GM19395 (cell line): ENCODE measurements around the gene LGALS7.
A peak's percentile ranks its signal among the peaks of the same experiment; 100 is the strongest.
"Not testable (repeated sequence)": the region's sequence is repeated elsewhere in the genome, so short reads cannot be mapped to it uniquely, and the experiment has no call there.

ENCODE experiments used
- ATAC-seq: cut with Tn5 transposase; IDR thresholded peaks from one replicate; pipeline ENCODE4 v1.9.1; 2021; ENCODE audit warnings: mild to moderate bottlenecking, moderate library complexity; ENCODE audit not compliant: unreplicated experiment

LGALS7 gene

DNA sequence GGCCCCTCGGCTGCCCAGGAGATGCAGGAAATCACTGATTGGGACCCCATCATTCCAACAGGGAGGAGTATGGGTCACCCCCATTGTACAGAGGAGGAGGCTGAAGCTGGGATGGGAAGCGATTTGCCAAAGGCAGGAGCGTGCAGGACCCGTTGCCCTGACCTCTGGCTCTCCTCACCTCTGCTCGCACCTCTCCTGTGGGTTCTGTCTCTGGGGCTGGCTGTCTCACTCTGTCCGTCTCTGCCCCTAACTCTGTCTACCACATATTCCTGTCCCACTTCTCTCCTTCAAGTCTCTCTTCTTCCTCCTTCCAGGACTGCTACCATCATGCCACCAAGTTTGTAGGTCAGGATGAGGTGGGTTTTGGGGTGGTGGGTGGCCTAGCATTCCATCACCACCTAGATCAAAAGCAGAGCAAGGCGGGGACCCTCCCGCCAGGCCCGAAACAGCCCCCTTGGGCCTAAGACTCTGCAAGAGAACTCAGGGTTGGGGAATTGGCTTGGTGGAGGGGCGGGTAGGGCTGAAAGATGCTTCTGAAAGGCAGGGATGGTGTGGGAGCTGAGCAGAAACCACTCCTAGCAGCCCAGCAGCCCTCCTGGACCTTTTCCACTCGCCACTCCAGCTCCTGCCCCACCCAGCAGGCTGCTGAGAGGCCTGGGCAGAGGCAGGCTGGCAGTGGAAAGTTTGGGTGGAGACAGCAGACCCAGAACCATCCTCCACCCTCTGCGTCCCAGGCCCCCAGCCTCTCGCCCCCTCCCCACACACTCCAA, 1.0 kb upstream of the LGALS7 start:
- ATAC-seq: no peak

- ATAC-seq: not testable (repeated sequence)
These were observed 1.7 kb downstream of the LGALS7 start for GRCh38 chr19:38771569-38771968.

GRCh38 chr19:38770949-38771275, 2.4 kb downstream of the LGALS7 start:
- ATAC-seq: not testable (repeated sequence)

- ATAC-seq: not testable (repeated sequence)
These were observed 2.9 kb downstream of the LGALS7 start for GRCh38 chr19:38770228-38770948.

DNA sequence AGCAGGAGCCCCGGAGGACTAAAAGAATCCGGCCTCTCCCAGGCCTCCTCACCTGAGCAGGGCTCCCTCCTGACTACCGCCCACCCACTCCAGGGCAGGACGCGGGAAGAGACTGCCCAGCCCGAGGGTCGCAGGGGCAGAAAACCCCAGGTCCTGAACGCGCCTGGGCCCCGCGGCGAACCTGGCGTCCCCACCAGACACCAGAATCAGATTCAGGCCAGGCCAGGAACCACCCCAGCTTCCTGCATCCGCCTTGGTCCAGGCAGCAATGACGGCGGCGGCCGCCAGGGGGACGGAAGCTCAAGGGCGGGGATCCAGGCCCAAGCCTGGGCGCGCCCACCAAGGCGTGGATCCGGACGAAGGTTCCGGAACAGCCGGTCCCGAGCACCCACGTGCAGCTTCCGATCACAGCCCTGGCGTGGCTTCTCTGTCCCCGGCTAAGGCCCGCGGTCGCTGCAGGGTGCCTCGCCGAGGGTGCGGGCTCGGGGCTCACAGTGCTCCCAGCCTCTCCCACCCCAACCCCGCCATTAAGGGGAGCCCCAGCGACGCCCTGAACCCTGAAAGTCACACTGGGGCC, 3.6 kb downstream of the LGALS7 start:
- peak; percentile 63 for ATAC-seq

DNA sequence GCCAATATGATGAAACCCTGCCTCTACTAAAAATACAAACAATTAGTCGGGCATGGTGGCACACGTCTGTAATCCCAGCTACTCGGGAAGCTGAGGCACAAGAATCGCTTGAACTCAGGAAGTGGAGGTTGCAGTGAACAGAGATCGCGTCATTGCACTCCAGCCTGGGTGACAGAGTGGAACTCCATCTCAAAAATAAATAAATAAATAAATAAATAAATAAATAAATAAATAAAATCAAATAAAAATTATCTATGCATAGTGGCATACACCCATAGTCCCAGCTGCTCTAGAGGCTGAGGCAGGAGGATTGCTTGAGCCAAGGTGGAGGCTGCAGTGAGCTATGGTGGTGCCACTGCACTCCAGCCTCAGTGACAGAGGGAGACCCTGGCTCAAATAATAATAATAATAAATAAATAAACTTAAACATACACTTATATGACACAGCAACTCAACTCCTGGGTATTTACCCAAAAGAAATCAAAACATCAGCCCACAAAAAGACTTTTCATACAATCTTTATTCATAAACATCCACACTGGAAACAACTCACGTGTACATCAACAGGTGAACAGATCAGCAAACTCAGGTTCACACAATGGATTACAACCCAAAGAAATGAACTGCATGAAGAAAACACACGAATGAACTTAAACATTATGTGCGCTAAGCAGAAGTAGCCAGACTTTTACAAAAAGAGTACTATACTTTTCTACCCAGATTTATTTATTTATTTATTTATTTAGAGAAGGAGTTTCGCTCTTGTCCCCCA, 6.9 kb downstream of the LGALS7 start:
- ATAC-seq: no peak

DNA sequence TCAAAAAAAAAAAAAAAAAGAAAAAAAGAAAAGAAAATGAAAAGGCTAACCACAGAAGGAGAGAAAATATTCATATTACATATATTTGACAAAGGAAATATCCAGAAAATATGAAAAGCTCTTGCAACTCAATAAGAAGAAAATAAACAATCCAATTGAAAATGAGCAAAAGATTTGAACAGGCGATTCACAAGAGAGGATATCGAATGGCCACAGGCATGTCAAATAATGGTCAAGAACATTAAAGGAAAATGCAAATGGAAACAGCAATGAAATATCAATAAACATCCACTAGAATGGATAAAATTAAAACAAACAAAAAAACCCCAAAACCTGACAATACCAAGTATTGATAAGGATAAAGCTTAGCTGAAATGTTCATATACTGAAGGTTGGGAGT, 8.1 kb downstream of the LGALS7 start:
- no peak for ATAC-seq

DNA sequence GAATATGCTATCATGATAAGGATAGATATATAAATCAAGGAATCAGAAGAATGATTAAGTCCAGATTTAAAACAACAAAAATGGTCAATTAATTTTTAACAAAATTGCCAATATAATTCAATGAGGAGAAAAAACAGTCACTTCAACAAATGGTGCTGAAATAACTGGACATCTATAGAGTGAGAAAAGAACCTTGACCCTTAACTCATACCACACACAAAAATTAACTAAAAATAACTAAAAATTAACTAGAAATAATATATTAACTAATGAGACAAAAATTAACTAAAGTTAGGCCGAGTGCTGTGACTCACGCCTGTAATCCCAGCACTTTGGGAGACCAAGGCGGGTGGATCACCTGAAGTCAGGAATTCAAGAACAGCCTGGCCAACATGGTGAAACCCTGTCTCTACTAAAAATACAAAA, 9.5 kb downstream of the LGALS7 start:
- ATAC-seq: no peak

- not testable (repeated sequence) for ATAC-seq
These were observed 11.4 kb downstream of the LGALS7 start for GRCh38 chr19:38761884-38762389.

DNA sequence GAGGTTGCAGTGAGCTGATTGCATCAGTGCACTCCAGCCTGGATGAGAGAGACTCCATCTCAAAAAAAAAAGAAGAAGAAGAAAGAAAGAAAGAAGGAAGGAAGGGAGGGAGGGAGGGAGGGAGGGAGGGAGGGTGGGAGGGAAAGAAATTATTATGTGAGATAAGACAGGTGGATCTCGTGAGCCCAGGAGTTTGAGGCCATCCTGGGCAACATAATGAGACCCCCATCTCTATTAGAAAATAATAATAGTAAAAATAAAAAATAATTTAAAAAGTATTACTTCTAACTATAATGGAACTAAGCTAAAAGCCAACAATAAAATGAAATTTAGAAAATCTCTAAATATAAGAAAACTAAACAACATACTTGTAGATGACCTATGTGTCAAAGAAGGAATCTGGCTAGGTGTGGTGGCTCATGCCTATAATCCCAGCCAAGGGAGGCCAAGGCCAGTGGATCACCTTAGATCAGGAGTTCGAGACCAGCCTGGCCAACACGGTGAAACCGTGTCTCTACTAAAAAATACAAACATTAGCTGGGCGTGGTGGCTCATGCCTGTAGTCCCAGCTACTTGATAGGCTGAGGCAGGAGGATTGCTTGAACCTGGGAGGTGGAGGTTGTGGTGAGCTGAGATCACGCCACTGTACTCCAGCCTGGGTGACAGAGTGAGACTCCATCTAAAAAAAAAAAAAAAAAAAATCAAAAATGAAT, 12.4 kb downstream of the LGALS7 start:
- ATAC-seq: not testable (repeated sequence)

GRCh38 chr19:38759590-38760003, 13.7 kb downstream of the LGALS7 start:
- ATAC-seq: no peak

DNA sequence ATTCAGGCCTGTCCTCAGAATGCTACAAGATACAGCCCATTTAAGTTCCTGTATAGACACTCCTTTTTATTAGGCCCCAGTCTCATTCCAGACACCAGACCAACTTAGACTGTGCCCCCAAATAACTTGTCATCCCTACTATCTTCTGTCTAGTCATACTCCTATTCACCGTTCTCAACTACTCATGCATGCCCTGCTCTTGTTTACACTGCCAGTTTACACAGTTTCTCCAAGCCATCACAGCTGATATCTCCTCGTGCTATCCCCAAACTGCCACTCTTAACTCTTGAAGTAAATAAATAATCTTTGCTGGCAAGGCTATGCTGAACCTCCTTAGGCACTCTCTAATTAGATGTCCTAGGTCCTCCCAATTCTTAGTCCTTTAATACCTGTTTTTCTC, 19.1 kb downstream of the LGALS7 start:
- not testable (repeated sequence) for ATAC-seq

- not testable (repeated sequence) for ATAC-seq
These were observed 19.5 kb downstream of the LGALS7 start for GRCh38 chr19:38753783-38754182.

DNA sequence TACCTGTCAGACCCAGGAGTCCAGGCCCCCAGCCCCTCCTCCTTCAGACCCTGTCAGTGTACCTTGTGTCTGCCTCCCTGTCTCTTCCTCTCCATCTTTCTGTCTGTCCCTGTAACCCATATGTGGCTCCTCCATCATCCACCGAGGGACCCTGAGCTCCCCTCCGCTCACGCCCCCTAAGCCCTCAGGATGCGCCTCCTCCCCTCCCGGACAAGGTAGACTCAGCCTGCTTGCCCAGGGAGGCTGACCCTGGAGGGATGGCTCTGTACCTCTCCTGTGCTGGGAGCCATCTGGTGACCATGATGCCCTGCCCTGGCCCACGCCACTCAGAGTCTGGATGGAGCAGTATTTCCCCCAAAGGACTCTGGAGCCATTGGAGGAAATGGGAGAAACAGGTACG, 28.0 kb downstream of the LGALS7 start:
- no peak for ATAC-seq

GRCh38 chr19:38744874-38745273, 28.4 kb downstream of the LGALS7 start:
- no peak for ATAC-seq

GRCh38 chr19:38744298-38744681, 29.0 kb downstream of the LGALS7 start, which contains the start of gene CAPN12:
TSS of gene CAPN12 (minus strand) at chr19:38744474. CDS start at chr19:38744165, 309 bp downstream.
- ATAC-seq: no peak

DNA sequence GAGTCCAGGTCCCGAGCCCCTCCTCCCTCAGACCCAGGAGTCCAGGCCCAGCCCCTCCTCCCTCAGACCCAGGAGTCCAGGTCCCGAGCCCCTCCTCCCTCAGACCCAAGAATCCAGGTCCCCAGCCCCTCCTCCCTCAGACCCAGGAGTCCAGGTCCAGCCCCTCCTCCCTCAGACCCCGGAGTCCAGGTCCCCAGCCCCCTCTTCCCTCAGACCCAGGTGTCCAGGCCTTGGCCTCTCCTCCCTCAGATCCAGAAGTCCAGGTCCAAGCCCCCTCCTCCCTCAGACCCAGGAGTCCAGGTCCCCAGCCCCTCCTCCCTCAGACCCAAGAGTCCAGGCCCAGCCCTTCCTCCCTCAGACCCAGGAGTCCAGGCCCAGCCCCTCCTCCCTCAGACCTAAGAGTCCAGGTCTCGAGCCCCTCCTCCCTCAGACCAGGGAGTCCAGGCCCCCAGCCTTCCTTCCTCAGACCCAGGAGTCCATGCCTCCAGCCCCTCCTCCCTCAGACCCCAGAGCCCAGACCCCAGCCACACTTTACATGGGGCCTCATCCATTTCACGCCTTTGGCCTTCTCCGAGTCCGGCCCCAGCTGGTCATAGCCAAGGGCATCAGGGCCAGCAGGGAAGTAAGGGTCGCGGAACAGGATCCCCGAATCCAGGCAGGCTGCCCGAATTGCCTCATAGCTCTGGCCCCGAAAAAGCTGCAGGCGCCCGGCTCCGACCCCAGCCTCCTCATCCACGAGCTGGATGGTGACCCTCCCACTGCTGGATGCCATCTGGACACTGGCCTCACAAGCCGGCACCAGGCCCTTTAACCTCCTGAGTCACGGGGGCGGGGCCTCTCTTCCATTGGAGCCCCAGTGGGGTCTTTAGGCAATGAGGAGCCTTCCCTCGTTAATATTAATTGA, 29.7 kb downstream of the LGALS7 start:
- ATAC-seq: no peak

- ATAC-seq: no peak
These were observed 30.4 kb downstream of the LGALS7 start for GRCh38 chr19:38742906-38743305.

- no peak for ATAC-seq
These were observed 31.0 kb downstream of the LGALS7 start for GRCh38 chr19:38742296-38742695.
